Measurements from ENCODE around the gene SLC9C2.

SLC9C2 gene

GRCh38 chr1:173555651-173556305 lies 47.1 kb downstream of the SLC9C2 start:
- peak; percentile 8 for DNase-seq (ENCODE audit: low read depth)
- TF ChIP-seq CTCF (IDR thresholded peaks at IDR 0.05; ENCODE audit: insufficient read depth, low read depth, low read length, missing control alignments): no peak
- H3K4me3 ChIP-seq (ENCODE audit: low read length): no peak overlapping the region

GRCh38 chr1:173554541-173555250 lies 48.2 kb downstream of the SLC9C2 start:
- TF ChIP-seq CTCF (IDR thresholded peaks at IDR 0.05; ENCODE audit: insufficient read depth, low read depth, low read length, missing control alignments): no peak

GRCh38 chr1:173554089-173554488 lies 48.8 kb downstream of the SLC9C2 start:
- DNase-seq (ENCODE audit: low read depth): no peak
- TF ChIP-seq CTCF (IDR thresholded peaks at IDR 0.05; ENCODE audit: insufficient read depth, low read depth, low read length, missing control alignments): no peak
- no peak overlapping the region for H3K4me3 ChIP-seq (ENCODE audit: low read length)

More at GRCh38 chr1:173554541-173555250, 48.2 kb downstream of the SLC9C2 start:
- H3K4me3 ChIP-seq (ENCODE audit: low read length): no peak overlapping the region
- DNase-seq (ENCODE audit: low read depth): peak; percentile 71

GRCh38 chr1:173553312-173553711 lies 49.6 kb downstream of the SLC9C2 start:
- no peak overlapping the region for H3K4me3 ChIP-seq (ENCODE audit: low read length)
- no peak for TF ChIP-seq CTCF (IDR thresholded peaks at IDR 0.05; ENCODE audit: insufficient read depth, low read depth, low read length, missing control alignments)
- DNase-seq (ENCODE audit: low read depth): no peak

GRCh38 chr1:173551699-173552098 lies 51.2 kb downstream of the SLC9C2 start:
- DNase-seq (ENCODE audit: low read depth): no peak
- no peak for TF ChIP-seq CTCF (IDR thresholded peaks at IDR 0.05; ENCODE audit: insufficient read depth, low read depth, low read length, missing control alignments)
- no peak overlapping the region for H3K4me3 ChIP-seq (ENCODE audit: low read length)

GRCh38 chr1:173549813-173550212 lies 53.1 kb downstream of the SLC9C2 start:
- TF ChIP-seq CTCF (IDR thresholded peaks at IDR 0.05; ENCODE audit: insufficient read depth, low read depth, low read length, missing control alignments): no peak
- H3K4me3 ChIP-seq (ENCODE audit: low read length): no peak overlapping the region
- no peak for DNase-seq (ENCODE audit: low read depth)

Data from epithelial cell of esophagus (primary cell).